CD4-positive, alpha-beta T cell treated with Interleukin-15 for 4 hours (primary cell): ENCODE measurements around the gene PRR14L.
"Not testable (repeated sequence)": the region's sequence is repeated elsewhere in the genome, so short reads cannot be mapped to it uniquely, and the experiment has no call there.

Experiments
- DNase-seq: peaks from one replicate; pipeline ENCODE4 v3.0.0-alpha.2; 2020; ENCODE audit warnings: low spot score

Gene PRR14L

DNA sequence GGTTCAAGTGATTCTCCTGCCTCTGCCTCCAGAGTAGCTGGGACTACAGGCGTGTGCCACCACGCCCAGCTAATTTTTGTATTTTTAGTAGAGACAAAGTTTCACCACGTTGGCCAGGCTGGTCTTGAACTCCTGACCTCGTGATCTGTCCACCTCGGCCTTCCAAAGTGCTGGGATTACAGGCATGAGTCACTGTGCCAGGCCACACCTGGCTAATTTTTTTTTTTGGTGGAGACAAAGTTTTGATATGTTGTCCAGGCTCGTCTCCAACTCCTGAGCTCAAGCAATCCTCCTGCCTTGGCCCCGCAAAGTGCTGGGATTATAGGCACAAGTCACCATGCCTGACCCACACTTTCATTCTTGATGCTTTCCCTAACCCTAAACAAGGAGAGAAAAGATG, 9.6 kb downstream of the PRR14L start:
- not testable (repeated sequence) for DNase-seq

DNA sequence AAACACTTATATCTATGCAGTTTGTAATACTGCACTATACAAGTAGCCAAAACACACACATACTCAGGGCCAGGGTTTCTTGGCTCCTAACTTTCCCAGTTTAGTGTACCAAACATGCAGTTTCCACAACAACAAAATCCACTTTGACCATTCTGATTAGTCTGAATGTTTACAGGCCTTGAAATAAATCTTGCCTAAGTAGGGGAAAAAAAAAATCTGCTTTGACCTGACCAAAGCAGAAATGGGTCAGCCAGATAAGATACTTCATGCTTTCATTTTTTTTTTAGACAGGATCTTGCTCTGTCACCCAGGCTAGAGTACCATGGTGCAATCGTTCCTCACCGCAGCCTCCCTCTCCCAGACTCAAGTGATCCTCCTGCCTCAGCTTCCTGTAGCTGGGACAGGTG, 10.1 kb downstream of the PRR14L start:
- no peak for DNase-seq

DNA sequence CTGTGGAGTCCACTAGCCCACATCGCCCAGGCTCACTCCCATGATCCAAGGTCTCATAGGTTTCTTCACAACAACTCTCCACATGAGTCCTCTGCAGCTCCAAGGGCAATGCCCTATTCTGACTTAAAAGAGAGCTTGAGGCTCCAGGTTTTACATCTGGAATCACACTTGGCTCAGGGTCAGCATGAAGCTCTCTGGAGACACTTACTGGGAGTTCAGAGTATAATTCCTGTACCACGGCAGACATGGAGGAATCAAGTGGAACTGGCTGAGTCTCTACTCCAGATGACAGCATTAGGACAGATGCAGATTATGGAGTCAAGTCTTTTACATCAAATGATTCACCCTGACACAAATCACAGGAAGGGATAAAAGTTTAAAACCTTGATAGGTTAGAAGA, 11.4 kb downstream of the PRR14L start:
- no peak for DNase-seq

DNA sequence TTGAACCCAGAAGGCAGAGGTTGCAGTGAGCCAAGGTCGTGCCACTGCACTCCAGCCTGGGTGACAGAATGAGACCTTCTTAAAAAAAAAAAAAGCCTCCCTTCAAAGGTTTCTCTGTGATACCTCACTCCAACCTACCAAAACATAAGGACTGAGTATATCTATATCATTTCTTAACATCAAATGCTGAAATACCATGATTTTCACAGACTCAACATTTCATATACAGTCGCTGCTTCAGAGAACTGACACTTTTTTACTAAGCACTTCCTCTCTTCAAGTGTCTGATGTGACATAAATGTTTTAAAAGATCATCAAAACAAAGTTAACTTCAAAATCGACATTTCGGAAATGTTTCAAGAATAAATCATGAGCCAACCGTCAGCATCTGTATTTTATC, 12.0 kb downstream of the PRR14L start:
- DNase-seq = no peak

DNA sequence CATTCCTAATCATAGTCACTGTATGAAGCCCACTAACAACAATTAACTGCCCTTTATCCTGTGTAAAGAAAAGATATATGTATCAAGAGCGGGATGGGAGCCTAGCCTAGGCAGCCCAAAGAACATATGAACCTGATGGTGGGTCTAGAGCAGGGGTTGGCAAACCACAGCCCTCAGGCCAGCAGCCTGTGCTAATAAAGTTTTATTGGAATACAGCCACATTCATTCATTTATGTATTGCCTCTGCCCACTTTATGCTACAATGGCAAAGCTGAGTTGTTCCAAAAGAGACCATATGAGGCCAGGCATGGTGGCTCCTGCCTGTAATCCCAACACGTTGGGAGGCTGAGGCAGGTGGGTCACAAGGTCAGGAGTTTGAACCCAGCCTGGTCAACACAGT, 13.5 kb downstream of the PRR14L start:
- DNase-seq = no peak

DNA sequence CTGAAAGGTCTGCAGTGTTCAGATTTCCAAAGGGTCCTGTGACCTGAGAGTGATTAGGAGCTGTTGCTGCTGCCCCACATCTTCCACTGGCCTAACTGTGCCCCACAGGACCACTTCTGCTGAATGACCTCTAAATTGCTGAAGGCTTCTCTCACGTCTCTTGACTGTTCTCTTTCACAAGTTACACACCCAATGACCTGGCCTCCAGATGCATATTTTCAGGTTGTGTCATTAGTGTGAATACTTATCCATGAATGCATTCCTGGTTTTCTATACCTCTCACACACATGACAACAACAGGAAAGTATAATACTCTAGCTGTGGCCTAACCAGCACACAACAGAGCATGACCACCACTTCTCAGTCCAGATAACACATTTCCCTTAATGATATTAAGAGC, 15.4 kb downstream of the PRR14L start:
- DNase-seq = no peak

DNA sequence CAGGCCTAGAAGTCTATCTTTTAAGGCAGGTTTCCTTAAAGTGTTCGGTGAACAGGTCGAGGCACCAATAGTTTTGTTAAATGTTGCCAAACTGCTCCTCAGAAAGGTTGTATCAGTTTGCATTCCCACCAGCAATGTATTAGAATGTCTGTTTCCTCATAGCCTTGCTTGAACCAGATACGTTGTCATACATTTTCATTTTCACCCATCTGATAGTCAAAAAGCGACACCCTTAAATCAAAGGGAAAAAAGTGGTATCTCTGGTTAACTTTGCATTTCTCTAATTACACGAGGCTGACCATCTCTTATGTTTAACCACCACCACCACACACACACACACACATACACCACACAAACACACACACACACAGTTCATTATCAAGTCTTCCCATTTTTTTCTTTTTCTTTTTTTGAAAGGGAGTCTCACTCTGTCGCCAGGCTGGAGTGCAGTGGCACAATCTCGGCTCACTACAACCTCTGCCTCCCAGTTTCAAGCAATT, 16.3 kb downstream of the PRR14L start:
- DNase-seq = no peak

DNA sequence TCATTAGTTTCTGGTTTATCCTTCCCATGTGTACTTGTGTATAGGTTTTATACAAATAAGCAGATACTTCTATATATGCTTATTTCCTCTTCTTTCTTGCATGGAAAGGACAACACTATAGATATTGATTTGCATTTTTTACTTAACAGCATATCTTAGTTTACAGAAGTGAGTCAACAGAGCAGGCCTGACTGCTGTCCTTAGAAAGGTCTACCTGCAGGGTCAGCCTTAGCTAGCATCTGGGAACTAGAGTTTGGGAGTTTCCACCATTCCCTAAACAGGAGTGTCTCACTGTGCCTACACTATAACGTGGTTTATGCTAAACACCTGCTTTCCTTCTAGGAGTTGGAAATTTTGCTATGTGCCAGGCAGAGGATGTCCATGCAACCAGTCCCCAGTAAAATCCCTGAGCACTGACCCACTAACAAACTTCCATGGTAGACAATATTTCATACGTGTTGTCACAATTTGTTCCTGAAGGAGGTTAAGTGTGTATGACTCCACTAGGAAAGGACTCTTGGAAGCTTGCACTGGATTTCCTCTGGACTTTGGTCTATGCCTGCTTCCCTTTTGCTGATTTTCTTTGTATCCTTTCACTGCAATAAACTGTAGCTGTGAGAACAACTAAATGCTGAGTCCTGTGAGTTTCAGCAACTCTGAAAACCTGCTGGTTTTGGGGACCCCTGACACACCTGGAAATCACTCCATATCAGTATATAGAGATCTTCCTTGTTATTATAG, 17.7 kb downstream of the PRR14L start:
- no peak for DNase-seq

DNA sequence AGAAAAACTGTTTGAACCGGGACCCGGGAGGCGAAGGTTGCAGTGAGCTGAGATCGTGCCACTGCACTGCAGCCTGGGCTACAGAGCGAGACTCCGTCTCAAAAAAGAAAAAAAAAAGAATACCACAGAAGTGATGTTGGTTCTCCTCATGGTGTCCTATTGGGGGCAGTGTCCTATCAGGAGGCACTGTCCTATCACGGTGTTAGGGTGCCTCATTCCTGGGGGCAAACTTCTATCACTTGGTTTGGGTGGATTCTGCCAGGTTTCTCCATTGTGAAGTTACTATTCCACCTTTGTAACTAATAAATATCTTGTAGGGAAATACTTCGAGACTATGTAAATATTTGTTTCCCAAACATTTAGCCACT, 19.6 kb downstream of the PRR14L start:
- DNase-seq = no peak

DNA sequence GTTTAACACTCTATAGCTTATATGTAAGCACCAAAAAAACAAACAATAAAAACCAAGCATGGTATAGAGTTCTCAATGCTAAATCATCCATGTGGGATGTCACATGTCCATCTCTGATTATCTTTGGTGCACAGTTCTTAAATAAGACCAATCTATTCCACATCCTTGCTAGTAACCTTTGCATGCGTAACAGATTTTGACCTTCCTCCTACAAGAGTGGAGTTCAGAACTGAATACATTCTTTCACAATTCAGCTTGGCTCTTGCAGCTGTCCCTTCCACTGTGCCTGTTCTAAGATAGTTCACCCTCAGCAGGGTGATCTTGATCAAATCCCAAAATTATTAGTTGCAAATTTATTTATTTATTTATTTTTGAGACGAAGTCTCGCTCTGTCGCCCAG, 21.1 kb downstream of the PRR14L start:
- DNase-seq = no peak

DNA sequence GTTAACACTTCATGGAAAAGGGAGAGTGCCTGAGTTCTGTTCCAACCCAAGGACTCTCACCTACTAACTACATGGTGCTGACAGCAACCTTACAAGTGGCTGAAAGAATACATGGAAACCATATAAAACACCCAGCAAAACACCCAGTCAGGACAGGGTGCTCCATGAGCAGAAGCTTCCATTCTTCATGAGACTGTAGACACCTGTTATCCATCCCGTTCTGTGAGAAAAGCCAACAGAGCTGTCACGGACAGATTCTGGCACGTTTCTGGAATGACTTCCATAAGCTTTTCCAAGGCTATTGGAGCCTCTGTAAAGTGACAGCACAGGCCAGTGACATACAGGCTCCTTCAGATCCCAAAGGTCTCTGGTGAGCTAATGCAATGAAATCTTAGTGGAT, 23.2 kb downstream of the PRR14L start:
- DNase-seq = no peak

DNA sequence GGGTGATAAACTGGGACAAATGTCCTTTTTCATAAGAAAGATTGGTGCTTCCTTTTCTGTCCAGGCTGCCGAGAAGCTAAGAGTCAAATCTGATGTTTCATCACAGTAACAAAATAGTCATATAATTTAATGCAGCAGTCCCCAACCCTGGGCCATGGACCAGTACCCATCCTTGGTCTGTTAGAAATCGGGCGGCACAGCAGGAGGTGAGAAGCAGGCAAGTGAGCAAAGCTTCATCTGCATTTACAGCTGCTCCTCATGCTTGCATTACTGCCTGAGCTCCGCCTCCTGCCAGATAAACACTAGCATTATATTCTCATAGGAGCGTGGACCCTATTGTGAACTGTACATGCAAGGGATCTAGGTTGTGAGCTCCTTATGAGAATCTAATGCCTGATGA, 26.2 kb downstream of the PRR14L start:
- DNase-seq = no peak

DNA sequence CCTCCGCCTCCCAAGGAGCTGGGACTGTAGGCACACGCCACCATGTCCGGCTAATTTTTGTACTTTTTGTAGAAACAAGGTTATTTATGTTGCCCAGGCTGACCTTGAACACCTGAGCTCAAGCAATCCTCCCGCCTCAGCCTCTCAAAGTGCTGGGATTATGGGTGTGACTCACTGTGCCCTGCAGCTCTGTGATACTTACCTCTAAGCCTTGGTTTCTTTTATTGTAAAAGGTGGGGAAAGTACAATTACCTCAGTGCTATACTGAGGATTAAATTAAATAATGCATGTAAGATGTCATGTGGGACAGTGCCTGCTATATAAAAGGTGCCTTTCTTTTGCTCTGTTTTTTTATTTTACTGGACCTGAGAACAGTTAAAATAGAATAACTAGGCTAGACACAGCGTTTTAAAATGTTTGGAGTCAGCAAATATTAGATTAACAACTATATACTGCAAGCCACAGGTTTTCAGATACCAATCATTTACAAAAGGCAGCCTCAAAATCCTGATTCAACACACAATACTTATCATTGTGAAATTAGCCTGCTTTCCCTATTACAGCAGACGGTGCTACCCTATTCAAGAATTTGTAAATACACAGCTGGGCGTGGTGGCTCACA, 30.0 kb downstream of the PRR14L start:
- no peak for DNase-seq

DNA sequence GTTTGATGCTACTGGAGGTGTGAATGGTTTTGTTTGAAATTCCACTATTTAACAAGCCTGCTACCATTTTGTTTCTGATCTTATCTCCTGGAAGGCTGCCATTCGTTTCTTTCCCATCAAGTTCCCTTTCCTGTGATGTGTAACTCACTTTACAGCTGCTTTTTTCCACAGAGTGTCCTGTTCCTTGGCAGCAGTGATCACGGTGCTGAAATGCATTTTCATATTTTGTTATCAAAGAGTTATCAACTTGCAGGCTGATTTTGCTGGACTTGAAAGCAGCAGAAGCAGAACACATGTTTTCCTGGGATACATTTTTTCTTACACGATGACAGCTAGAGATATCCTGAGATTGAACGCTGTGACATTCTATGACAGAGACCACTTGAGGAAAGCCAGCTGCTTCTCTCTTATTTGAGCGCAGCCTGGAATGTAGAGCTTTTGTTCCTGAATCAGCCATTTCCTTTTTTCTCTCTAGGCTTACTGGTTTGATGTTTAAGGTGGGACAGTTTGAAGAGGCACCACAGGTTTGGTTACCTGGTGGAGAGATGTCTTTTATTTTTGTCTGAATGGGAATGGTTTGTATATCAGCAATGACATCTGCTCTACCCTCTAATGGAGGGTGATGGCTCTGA, 34.7 kb downstream of the PRR14L start:
- no peak for DNase-seq

DNA sequence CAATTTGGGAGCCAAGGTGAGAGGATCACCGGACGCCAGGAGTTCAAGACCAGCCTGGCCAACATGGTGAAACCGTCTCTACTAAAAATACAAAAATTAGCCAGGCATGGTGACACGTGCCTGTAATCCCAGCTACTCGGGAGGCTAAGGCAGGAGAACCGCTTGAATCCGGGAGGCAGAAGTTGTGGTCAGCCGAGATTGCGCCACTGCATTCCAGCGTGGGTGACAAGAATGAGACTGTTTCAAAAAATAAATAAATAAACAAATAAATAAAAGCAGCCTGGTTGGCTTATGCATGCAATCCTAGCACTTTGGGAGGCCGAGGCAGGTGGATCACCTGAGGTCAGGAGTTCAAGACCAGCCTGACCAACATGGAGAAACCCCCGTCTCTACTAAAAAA, 38.7 kb downstream of the PRR14L start:
- DNase-seq = not testable (repeated sequence)

DNA sequence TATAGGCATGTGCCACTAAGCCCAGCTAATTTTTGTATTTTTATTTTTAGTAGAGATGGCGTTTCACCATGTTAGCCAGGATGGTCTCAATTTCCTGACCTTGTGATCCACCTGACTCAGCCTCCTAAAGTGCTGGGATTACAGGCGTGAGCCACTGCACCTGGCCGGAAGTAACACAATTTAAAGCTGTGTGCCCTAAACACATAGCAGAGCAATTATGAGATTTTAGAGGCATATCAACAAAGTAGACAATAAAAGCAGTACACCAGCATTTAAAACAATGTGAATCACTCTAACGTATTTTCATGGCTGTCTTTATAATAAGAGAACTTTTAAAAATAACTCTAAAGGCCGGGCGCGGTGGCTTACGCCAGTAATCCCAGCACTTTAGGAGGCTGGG, 42.4 kb downstream of the PRR14L start:
- DNase-seq = no peak

DNA sequence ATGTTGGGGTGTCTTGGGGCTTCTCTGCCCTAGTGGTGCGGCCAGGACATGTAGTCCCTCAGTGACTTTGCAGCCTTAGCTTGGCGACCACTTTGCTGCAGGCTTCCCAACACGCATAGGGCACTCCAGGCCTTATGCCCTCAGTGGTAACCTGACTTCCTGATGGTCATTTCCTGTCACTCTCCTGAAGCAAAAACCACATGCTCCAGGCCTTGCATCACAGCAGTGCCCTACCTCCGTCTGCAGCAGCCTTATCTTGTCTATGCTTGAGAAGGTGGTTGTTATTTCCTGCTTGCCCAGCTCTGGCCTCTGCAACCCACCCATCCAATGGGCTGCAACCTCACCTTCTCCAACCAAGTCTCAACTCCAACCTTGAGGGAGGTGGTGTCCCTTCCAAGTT, 54.5 kb downstream of the PRR14L start:
- DNase-seq = no peak

DNA sequence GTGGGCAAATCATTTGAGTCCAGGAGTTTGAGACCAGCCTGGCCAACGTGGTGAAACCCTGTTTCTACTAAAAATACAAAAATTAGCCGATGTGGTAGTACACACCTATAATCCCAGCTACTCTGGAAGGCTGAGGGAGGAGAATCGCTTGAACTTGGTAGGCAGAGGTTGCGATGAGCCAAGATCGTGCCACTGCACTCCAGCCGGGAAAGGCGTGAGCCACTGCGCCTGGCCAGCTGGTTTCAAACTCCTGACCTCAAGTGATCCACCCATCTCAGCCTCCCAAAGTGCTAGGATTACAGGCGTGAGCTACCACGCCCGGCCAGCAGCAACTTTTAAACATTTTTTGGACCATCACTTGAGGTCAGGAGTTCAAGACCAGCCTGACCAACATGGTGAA, 55.9 kb downstream of the PRR14L start:
- DNase-seq = not testable (repeated sequence)

DNA sequence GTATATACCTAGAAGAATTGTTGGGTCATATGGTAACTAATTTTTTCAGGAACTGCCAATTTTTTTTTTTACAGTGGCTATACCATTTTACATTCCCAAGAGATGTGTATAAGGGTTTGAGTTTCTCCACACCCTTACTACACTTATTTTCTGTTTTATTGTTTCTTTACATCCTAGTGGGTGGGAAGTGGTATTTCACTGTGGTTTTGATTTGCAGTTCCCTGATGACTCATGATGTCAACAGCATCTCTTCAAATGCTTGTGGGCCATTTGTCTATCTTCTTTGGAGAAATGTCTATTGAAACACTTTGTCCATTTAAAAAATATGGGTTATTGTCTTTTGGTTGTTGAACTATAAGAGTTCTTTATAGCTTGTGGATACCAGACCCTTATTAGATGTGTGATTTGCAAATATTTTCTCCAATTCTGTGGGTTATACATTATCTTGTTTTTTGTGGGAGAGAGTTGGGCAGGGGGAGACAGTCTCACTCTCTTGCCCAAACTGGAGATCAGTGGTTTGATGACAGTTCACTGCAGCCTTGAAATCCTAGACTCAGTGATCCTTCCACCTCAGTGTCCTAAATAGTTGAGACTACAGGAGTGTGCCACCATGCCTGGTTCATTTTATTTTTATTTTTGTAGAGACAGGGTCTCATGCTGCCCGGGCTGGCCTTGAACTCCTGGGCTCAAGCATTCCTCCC, 57.6 kb downstream of the PRR14L start:
- DNase-seq = peak; percentile 42

DNA sequence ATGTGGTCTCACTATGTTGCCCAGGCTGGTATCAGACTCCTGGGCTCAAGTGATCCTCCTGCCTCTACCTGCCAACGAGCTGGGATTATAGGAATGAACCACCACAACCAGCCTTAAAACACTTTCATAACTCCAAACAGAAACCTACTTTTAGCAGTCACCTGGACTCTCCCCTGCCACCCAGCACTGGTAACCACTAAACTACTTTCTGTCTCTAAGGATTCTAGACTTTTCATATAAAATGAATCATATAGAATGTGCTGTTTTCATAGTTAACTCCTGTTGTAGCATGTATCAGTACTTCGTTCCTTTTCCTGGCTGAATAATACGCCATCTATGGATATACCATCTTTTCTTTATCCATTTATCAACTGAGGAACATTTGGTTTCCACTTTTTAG, 58.5 kb downstream of the PRR14L start:
- DNase-seq = no peak

DNA sequence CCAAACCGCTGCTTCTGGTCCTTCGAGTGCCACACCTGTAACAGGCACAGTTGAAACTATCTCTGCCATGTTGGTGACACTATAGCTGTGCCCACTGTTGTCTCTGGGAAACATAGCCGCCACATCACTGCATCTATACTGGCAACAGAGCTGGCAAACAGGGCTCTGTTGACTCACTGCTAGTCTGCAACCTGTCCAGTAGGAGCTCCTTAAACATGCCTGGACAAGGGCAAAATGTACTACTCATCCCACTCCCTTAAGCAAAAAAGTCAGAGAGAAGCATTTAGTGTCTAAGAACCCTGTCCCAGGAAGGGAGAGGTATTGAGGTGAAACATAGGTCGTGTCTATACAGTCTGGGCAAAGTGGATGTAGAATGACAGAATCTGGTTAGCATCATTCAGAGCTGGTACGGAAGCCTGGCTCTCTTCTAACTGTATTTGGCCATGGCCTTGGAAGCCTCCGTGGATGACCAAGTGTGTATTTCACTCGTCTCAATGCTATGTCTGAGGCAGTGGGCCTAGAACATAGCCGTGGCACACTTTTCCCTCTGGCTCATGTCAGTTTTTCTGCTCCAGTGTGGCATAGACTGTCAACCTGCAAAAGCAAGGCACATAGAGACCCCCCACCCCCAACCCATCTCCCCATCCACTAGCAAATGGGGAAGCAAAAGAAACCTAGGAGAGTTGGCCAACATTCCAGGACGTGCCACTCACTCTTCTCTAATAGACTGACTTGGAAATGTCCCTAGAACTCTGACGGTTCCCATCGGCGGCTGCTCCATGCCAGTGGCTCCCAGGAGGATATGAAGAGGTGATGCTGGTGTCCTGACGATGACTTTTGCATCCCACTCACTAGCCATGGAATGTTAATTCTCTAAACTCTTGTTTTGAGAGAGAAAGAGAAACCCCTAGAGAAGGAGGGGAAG, 66.5 kb downstream of the PRR14L start:
- no peak for DNase-seq

DNA sequence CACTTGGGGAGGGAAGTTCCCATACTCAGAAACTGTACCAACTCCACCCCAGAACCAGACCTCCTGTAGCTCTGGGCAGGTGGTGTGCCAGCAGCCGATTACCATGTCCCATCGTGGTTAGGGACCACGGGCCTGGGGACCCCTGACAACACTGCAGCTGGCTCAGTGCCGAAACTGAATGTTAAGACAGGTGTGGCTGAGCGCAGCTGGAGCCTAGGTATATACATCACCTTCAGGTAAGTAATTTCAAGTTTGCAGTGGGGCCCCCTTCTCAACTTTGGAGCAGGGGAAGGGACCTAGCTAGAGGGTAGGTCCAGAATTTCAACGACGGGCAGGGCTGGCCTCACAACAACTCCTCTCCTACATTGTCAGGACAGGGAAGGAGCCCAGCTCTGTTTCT, 67.2 kb downstream of the PRR14L start:
- DNase-seq = no peak
